Measurements from ENCODE around the gene NMB.

DNA sequence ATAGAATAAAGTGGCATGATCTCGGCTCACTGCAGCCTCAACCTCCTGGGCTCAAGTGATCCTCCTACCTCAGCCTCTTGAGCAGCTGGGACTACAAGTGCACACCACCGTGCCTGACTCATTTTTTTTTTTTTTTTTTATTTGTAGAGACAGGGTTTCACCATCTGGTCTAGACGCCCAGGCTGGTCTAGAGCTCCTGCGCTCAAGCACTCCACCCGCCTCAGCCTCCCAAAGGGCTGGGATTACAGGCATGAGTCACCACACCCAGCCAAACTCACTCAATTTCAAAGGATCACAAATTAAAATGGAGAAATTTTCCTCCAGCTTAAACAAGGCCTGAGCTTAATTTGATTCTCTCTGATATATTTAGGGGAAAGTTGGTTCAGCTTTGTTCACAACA, 27.3 kb upstream of the NMB start:
- TF ChIP-seq, protein P1, sequence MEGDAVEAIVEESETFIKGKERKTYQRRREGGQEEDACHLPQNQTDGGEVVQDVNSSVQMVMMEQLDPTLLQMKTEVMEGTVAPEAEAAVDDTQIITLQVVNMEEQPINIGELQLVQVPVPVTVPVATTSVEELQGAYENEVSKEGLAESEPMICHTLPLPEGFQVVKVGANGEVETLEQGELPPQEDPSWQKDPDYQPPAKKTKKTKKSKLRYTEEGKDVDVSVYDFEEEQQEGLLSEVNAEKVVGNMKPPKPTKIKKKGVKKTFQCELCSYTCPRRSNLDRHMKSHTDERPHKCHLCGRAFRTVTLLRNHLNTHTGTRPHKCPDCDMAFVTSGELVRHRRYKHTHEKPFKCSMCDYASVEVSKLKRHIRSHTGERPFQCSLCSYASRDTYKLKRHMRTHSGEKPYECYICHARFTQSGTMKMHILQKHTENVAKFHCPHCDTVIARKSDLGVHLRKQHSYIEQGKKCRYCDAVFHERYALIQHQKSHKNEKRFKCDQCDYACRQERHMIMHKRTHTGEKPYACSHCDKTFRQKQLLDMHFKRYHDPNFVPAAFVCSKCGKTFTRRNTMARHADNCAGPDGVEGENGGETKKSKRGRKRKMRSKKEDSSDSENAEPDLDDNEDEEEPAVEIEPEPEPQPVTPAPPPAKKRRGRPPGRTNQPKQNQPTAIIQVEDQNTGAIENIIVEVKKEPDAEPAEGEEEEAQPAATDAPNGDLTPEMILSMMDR (conservative IDR thresholded peaks at IDR 0.05; ENCODE audit: low read depth, low read length): no peak
- no peak for TF ChIP-seq EZH2phosphoT487 (IDR thresholded peaks at IDR 0.05; ENCODE audit: borderline replicate concordance, low read length)
- TF ChIP-seq EZH2 (IDR thresholded peaks at IDR 0.05; ENCODE audit: low read length, unreplicated experiment): no peak
